Panc1 (cell line): ENCODE results near the gene AP5B1. TPM values are rescaled to one million over a fixed set of nuclear protein-coding genes. Genes with fewer than 3 reads are reported as not detected.

ENCODE experiments used
- ATAC-seq: fragments of 200-7000 bp; cut with Tn5 transposase; 2 replicates; pipeline ENCODE4 v1.9.1; 2020; ENCODE audit warnings: mild to moderate bottlenecking, moderate library complexity
- BruUV-seq: library from RNA; stranded (reverse); fragments of 400-500 nt; replicated peaks from 2 replicates; lab custom pipeline; 2021; lab: Mats Ljungman, UMichigan
- CTCF ChIA-PET: fragments of 300-600 bp; sonication (Branson Sonifier 250); formaldehyde crosslinking; loops from one replicate; lab custom pipeline; 2022; ENCODE audit warnings: antibody characterized with exemption; lab: Charles Lee
- POLR2A ChIA-PET: fragments of 300-600 bp; sonication (Branson Sonifier 250); formaldehyde crosslinking; loops from one replicate; lab custom pipeline; 2022; ENCODE audit warnings: antibody characterized with exemption; lab: Charles Lee
- DNase-seq: peaks from one replicate; pipeline ENCODE4 v3.0.0-alpha.2; 2010; ENCODE audit warnings: low read depth, low spot score
- H3K27ac ChIP-seq: 2 replicates; pipeline ENCODE4 v1.5.1; 2011; ENCODE audit warnings: mild to moderate bottlenecking, low read length, inconsistent platforms
- H3K27me3 ChIP-seq: fragments of 200-500 bp; sonication (Bioruptor generic); 2 replicates; pipeline ENCODE4 v1.6.0; 2014; ENCODE audit warnings: low read length, inconsistent platforms; ENCODE audit not compliant: control insufficient read depth, insufficient read depth
- H3K36me3 ChIP-seq: fragments of 200-500 bp; sonication (Bioruptor generic); 2 replicates; pipeline ENCODE4 v1.5.1; 2014; ENCODE audit warnings: inconsistent platforms, mild to moderate bottlenecking, low read length, moderate library complexity; ENCODE audit not compliant: control insufficient read depth, insufficient read depth
- H3K4me1 ChIP-seq: 2 replicates; pipeline ENCODE4 v1.5.1; 2011; ENCODE audit warnings: inconsistent platforms, mild to moderate bottlenecking, low read length, moderate library complexity; ENCODE audit not compliant: control insufficient read depth, insufficient read depth
- H3K4me3 ChIP-seq, 2 experiments: 2 replicates each; pipeline ENCODE4 v1.5.1; 2011 to 2012; ENCODE audit warnings: low read depth in 2 of 2, low read length in 2 of 2, mild to moderate bottlenecking in 2 of 2, inconsistent platforms in 1 of 2, moderate library complexity in 1 of 2
- H3K9me3 ChIP-seq: fragments of 200-500 bp; sonication (Bioruptor generic); 2 replicates; pipeline ENCODE4 v1.5.1; 2014; ENCODE audit warnings: low read depth, mild to moderate bottlenecking, inconsistent platforms, low read length, moderate library complexity; ENCODE audit not compliant: control insufficient read depth, insufficient read depth
- POLR2AphosphoS5 ChIP-seq: IDR thresholded peaks from 2 replicates; pipeline ENCODE4 v1.6.1; 2012; ENCODE audit warnings: mild to moderate bottlenecking, low read depth, low read length, moderate library complexity
- SIN3A ChIP-seq: IDR thresholded peaks from 2 replicates; pipeline ENCODE4 v1.6.1; 2012; ENCODE audit warnings: low read depth, mild to moderate bottlenecking, low read length, moderate library complexity, borderline replicate concordance; ENCODE audit not compliant: insufficient read depth
- TCF7L2 ChIP-seq: IDR thresholded peaks from 2 replicates; pipeline ENCODE4 v1.6.1; 2011; ENCODE audit warnings: mild to moderate bottlenecking, low read depth, low read length, inconsistent platforms
- in situ Hi-C: cut with HindIII; loops from 2 replicates; pipeline ENCODE4 v1.10.0; 2016; ENCODE audit warnings: low sequenced_read_pairs, low pct_unique_long_range_greater_than_20kb
- intact Hi-C: fragments of 100-400 bp; cut with micrococcal nuclease; formaldehyde crosslinking; loops from one replicate; pipeline ENCODE4 v1.10.0; 2022; ENCODE audit not compliant: unreplicated experiment
- total RNA-seq: library from RNA; stranded (reverse); gene quantifications from one replicate; pipeline ENCODE4 v1.2.1, GENCODE V29; 2021; ENCODE audit not compliant: unreplicated experiment
- TF ChIP-seq, protein P1 (sequence below): fragments of 450-650 bp; IDR thresholded peaks from 2 replicates; pipeline ENCODE4 v1.5.1; 2017; ENCODE audit warnings: mild to moderate bottlenecking
- TF ChIP-seq, protein P2 (sequence below), 2 experiments: IDR thresholded peaks; 2 replicates each; pipeline ENCODE4 v1.6.1; 2011 to 2012; ENCODE audit warnings: low read depth in 2 of 2, control low read depth in 1 of 2, low read length in 1 of 2, mild to moderate bottlenecking in 1 of 2, moderate library complexity in 1 of 2; ENCODE audit not compliant: insufficient read depth in 1 of 2

Gene AP5B1
- total RNA-seq, 1 experiment from 2014 or later, result 35.0 TPM

DNA sequence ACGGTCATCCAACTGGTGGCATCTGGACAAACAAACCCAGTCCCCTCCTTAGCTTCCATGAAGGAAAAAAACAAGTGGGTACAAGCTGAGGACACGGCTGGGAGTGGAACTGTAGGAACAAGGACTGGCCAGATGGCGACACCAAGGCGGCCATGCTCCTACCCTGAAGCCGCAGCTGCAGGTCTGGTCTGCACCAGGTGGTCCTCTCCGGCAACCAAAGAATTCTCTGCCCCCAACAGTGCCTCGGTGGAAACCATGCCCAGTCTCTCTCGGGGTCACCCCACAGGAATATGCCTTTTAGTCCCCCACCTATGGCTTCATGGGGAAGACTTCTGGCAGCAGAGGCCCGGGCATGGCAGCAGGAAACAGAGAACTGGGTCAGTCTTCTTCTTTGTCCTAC, 28.7 kb upstream of the AP5B1 start:
- TF ChIP-seq SIN3A, result no peak
- TF ChIP-seq, protein P1, sequence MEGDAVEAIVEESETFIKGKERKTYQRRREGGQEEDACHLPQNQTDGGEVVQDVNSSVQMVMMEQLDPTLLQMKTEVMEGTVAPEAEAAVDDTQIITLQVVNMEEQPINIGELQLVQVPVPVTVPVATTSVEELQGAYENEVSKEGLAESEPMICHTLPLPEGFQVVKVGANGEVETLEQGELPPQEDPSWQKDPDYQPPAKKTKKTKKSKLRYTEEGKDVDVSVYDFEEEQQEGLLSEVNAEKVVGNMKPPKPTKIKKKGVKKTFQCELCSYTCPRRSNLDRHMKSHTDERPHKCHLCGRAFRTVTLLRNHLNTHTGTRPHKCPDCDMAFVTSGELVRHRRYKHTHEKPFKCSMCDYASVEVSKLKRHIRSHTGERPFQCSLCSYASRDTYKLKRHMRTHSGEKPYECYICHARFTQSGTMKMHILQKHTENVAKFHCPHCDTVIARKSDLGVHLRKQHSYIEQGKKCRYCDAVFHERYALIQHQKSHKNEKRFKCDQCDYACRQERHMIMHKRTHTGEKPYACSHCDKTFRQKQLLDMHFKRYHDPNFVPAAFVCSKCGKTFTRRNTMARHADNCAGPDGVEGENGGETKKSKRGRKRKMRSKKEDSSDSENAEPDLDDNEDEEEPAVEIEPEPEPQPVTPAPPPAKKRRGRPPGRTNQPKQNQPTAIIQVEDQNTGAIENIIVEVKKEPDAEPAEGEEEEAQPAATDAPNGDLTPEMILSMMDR, result no peak
- TF ChIP-seq TCF7L2, result no peak
- no peak for TF ChIP-seq POLR2AphosphoS5
- TF ChIP-seq, protein P2, sequence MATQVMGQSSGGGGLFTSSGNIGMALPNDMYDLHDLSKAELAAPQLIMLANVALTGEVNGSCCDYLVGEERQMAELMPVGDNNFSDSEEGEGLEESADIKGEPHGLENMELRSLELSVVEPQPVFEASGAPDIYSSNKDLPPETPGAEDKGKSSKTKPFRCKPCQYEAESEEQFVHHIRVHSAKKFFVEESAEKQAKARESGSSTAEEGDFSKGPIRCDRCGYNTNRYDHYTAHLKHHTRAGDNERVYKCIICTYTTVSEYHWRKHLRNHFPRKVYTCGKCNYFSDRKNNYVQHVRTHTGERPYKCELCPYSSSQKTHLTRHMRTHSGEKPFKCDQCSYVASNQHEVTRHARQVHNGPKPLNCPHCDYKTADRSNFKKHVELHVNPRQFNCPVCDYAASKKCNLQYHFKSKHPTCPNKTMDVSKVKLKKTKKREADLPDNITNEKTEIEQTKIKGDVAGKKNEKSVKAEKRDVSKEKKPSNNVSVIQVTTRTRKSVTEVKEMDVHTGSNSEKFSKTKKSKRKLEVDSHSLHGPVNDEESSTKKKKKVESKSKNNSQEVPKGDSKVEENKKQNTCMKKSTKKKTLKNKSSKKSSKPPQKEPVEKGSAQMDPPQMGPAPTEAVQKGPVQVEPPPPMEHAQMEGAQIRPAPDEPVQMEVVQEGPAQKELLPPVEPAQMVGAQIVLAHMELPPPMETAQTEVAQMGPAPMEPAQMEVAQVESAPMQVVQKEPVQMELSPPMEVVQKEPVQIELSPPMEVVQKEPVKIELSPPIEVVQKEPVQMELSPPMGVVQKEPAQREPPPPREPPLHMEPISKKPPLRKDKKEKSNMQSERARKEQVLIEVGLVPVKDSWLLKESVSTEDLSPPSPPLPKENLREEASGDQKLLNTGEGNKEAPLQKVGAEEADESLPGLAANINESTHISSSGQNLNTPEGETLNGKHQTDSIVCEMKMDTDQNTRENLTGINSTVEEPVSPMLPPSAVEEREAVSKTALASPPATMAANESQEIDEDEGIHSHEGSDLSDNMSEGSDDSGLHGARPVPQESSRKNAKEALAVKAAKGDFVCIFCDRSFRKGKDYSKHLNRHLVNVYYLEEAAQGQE (IDR thresholded peaks at IDR 0.05; ENCODE audit: insufficient read depth in 1 of 2, low read depth in 2 of 2, low read length in 1 of 2), result no peak
- Histone ChIP-seq H3K36me3 (no peaks in the 10 kb centered on the region), H3K27ac (no peak overlapping the region), H3K4me1 (no peaks in the 10 kb centered on the region), H3K27me3 (no peaks in the 10 kb centered on the region), H3K4me3 (no peak overlapping the region), H3K9me3 (no peaks in the 10 kb centered on the region)
- CTCF ChIA-PET, result interaction anchor here (0.7 kb wide), 1 partner anchor 451 kb away, joined by 3 read pairs; no protein-coding TSS in a partner anchor
- in situ Hi-C loops (no loop called here), intact Hi-C loops (no loop called here)
- BruUV-seq, result no TSS peak
- no peak for ATAC-seq
- DNase-seq, result no peak
- POLR2A ChIA-PET, result no interaction called here

DNA sequence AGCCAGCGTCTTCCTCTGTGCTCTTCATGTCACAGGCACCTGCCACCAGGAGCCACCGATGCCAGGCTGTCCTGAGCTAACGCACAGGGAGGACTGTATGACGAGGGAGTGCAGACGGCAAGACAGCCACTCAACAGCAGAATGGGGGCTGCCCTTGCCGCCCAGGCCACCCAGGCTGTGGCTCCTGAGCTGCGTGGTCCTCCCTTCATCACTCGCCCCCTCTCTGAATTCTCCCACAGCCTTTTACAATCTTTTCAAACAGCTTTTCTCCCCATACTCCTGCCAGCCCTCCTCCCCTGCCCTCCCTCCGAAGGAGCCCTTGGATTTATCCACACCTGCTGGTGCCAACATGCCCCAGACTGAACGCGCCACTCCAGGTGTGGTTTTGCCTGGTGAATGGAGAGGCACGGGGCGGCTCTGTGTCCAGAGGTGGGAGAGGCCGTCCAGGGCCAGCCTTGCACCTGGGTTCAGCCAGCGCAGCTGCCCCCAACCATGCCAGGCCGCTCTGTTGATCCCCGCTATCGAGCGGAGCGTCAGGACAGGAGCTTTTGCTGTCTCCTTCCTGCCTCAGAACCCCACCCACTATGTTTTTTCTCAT, 28.1 kb upstream of the AP5B1 start:
- Histone ChIP-seq H3K9me3 (no peaks in the 10 kb centered on the region), H3K27ac (no peak overlapping the region), H3K36me3 (no peaks in the 10 kb centered on the region), H3K4me3 (no peak overlapping the region), H3K4me1 (no peaks in the 10 kb centered on the region), H3K27me3 (no peaks in the 10 kb centered on the region)
- in situ Hi-C loops (no loop called here), intact Hi-C loops (no loop called here)
- no TSS peak for BruUV-seq
- CTCF ChIA-PET, result no interaction called here
- DNase-seq, result no peak
- ATAC-seq, result peak; percentile 42; the same call in 1 of the 2 replicates
- POLR2A ChIA-PET, result interaction anchor here (0.5 kb wide), 1 partner anchor 426 kb away, joined by 3 read pairs; no protein-coding TSS in a partner anchor
- TF ChIP-seq, protein P2 (IDR thresholded peaks at IDR 0.05; ENCODE audit: insufficient read depth in 1 of 2, low read depth in 2 of 2, low read length in 1 of 2), result no peak
- TF ChIP-seq, protein P1, result no peak
- TF ChIP-seq SIN3A (no peak), TCF7L2 (no peak), POLR2AphosphoS5 (no peak)
